Kidney (tissue), 14 donors: Measurements from ENCODE around the gene ZNF669. TPM values are rescaled to one million over a fixed set of nuclear protein-coding genes. Genes with fewer than 3 reads are reported as not detected.

ENCODE experiments used
- DNase-seq, 5 donors: peaks; one replicate each; pipeline ENCODE4 v3.0.0-alpha.2; 2013 to 2020
- FAIRE-seq: peaks from 2 replicates; lab custom pipeline; 2012; peaks lifted over from hg19 to GRCh38; lab: Jason Lieb, UNC
- H3K27ac ChIP-seq, 2 donors: one replicate each; pipeline ENCODE4 v1.7.0; 2013; ENCODE audit warnings: low read depth in 2 of 2, low read length in 2 of 2, inconsistent platforms in 1 of 2
- H3K27me3 ChIP-seq: one replicate; pipeline ENCODE4 v1.7.1; 2013; ENCODE audit warnings: low read length, inconsistent platforms; ENCODE audit not compliant: control insufficient read depth, insufficient read depth
- H3K36me3 ChIP-seq, 3 donors: one replicate each; pipeline versions ENCODE4 v1.7.0 to v1.7.1; 2013; ENCODE audit warnings: low read length in 3 of 3, control low read depth in 1 of 3, inconsistent platforms in 1 of 3; ENCODE audit not compliant: insufficient read depth in 3 of 3, control insufficient read depth in 2 of 3
- H3K4me1 ChIP-seq, 3 donors: one replicate each; pipeline versions ENCODE4 v1.7.0 to v1.7.1; 2013; ENCODE audit warnings: low read length in 3 of 3, inconsistent platforms in 1 of 3, low read depth in 1 of 3; ENCODE audit not compliant: control insufficient read depth in 2 of 3, insufficient read depth in 2 of 3
- H3K4me3 ChIP-seq, 3 donors: one replicate each; pipeline versions ENCODE4 v1.7.0 to v1.8.1; 2013; ENCODE audit warnings: low read length in 3 of 3, control low read depth in 1 of 3, inconsistent platforms in 1 of 3
- H3K9ac ChIP-seq, 3 donors: one replicate each; pipeline versions ENCODE4 v1.7.0 to v1.7.1; 2013; ENCODE audit warnings: low read length in 3 of 3, control low read depth in 1 of 3, inconsistent platforms in 1 of 3
- H3K9me3 ChIP-seq, 3 donors: one replicate each; pipeline versions ENCODE4 v1.7.0 to v1.7.1; 2013; ENCODE audit warnings: low read length in 3 of 3, control low read depth in 1 of 3, inconsistent platforms in 1 of 3; ENCODE audit not compliant: control insufficient read depth in 2 of 3, insufficient read depth in 1 of 3
- CTCF ChIP-seq: IDR thresholded peaks from 3 replicates; pipeline ENCODE4 v1.5.1; 2012; ENCODE audit warnings: mild to moderate bottlenecking, moderate library complexity, borderline replicate concordance; ENCODE audit not compliant: insufficient read depth; ENCODE audit errors: extremely low read depth
- intact Hi-C: fragments of 100-400 bp; cut with DNase I; formaldehyde crosslinking; loops from one replicate; pipeline ENCODE4 v1.11.1; 2022
- polyA plus RNA-seq: library from polyadenylated mRNA; stranded (reverse); fragments of 350-450 nt; fragmentation: Illumina TruSeq; extraction: RNeasy Lipid Tissue Mini Kit (QIAGEN cat#74804); gene quantifications from one replicate; pipeline ENCODE4 v1.2.3, GENCODE V29; 2014; ENCODE audit warnings: low read depth, low replicate concordance; ENCODE audit not compliant: insufficient read depth
- total RNA-seq: library from RNA; stranded (reverse); fragmentation: NEBNext Ultra II Directional; extraction: Animal tissue kit (Norgen Biotek cat#: 25700); gene quantifications from one replicate; pipeline ENCODE4 v1.2.1, GENCODE V29; 2021
- donor health status: control.
- donor health status: control.
- donor health status: control.
- donor health status: control.
- donor health status: control.
- donor health status: DM: yes; HTN: yes; CAD: no.
- donor health status: Normal renal cell carcinoma (clear cell type).

Gene ZNF669
- total and polyA plus RNA-seq, 2 donors from 2014 or later: 4.2 to 7.8 TPM

- intact Hi-C loops: no loop called here
- FAIRE-seq: no peak
- peaks cover 0 to 32% (median 8%) of the 10 kb centered on the region in 3 donors for H3K9me3 ChIP-seq
Measured at GRCh38 chr1:247096544-247096943, 7.6 kb downstream of the ZNF669 start.

GRCh38 chr1:247096112-247096511 is 8.0 kb downstream of the ZNF669 start:
- no peak for TF ChIP-seq CTCF
- Histone ChIP-seq H3K9me3 (peaks cover 0 to 32% (median 6%) of the 10 kb centered on the region in 3 donors), H3K4me3 (no peak overlapping the region), H3K27ac (no peak overlapping the region), H3K9ac (no peak overlapping the region), H3K4me1 (no peaks in the 10 kb centered on the region), H3K27me3 (no peaks in the 10 kb centered on the region), H3K36me3 (peaks cover 12 to 13% (median 13%) of the 10 kb centered on the region in 3 donors)
- DNase-seq: no peak
- intact Hi-C loops: no loop called here
- no peak for FAIRE-seq

More at GRCh38 chr1:247096544-247096943, 7.6 kb downstream of the ZNF669 start:
- no peak overlapping the region for H3K27ac ChIP-seq
- no peaks in the 10 kb centered on the region for H3K27me3 ChIP-seq
- peaks cover 13 to 16% (median 16%) of the 10 kb centered on the region in 3 donors for H3K36me3 ChIP-seq
- H3K4me3 ChIP-seq: no peak overlapping the region
- no peaks in the 10 kb centered on the region for H3K4me1 ChIP-seq
- H3K9ac ChIP-seq: no peak overlapping the region
- TF ChIP-seq CTCF: no peak
- no peak for DNase-seq

- H3K36me3 ChIP-seq: no peaks in the 10 kb centered on the region
- H3K27me3 ChIP-seq: no peaks in the 10 kb centered on the region
- H3K9me3 ChIP-seq: no peaks in the 10 kb centered on the region
- no peak overlapping the region for H3K4me3 ChIP-seq
- H3K9ac ChIP-seq: no peak overlapping the region
- no peaks in the 10 kb centered on the region for H3K4me1 ChIP-seq
- DNase-seq: no peak
- H3K27ac ChIP-seq: no peak overlapping the region
- intact Hi-C loops: no loop called here
- FAIRE-seq: no peak
- TF ChIP-seq CTCF: no peak
Measured at GRCh38 chr1:247090455-247090854, 13.7 kb downstream of the ZNF669 start.
